CD14-positive monocyte (primary cell): ENCODE measurements around the gene TMEM38A. TPM values are rescaled to one million over a fixed set of nuclear protein-coding genes. Genes with fewer than 3 reads are reported as not detected.

Experiments used
- DNase-seq, 3 donors: peaks; one replicate each; pipeline ENCODE4 v3.0.0-alpha.2; 2011 to 2022
- H2AFZ ChIP-seq: 2 replicates; pipeline ENCODE4 v1.6.0; 2012; ENCODE audit warnings: mild to moderate bottlenecking, low read depth, low read length, inconsistent platforms; ENCODE audit not compliant: insufficient read depth, poor library complexity, severe bottlenecking
- H3K27ac ChIP-seq, 2 donors: 1 replicate in 1 of 2; 2 replicates in 1 of 2; pipeline ENCODE4 v1.5.1; 2012 to 2013; ENCODE audit warnings: low read length in 2 of 2, control low read depth in 1 of 2, inconsistent platforms in 1 of 2, low read depth in 1 of 2, mild to moderate bottlenecking in 1 of 2
- H3K27me3 ChIP-seq, 2 donors: one replicate each; pipeline versions ENCODE4 v1.6.0 to v1.6.1; 2011 to 2013; ENCODE audit warnings: low read length in 2 of 2; ENCODE audit not compliant: control insufficient read depth in 2 of 2, insufficient read depth in 2 of 2
- H3K36me3 ChIP-seq, 2 donors: replicated peaks in 1 of 2; 1 replicate in 1 of 2; 2 replicates in 1 of 2; pipeline versions ENCODE4 v1.5.1 to v1.6.1; 2012 to 2013; ENCODE audit warnings: low read length in 2 of 2, control low read depth in 1 of 2, inconsistent platforms in 1 of 2, mild to moderate bottlenecking in 1 of 2; ENCODE audit not compliant: insufficient read depth in 2 of 2, control insufficient read depth in 1 of 2
- H3K4me1 ChIP-seq, 2 donors: 1 replicate in 1 of 2; 2 replicates in 1 of 2; pipeline versions ENCODE4 v1.5.1 to v1.6.1; 2012 to 2013; ENCODE audit warnings: low read length in 2 of 2, control low read depth in 1 of 2, inconsistent platforms in 1 of 2, mild to moderate bottlenecking in 1 of 2, moderate library complexity in 1 of 2; ENCODE audit not compliant: insufficient read depth in 2 of 2, control insufficient read depth in 1 of 2
- H3K4me2 ChIP-seq: replicated peaks from 2 replicates; pipeline ENCODE3; 2012; ENCODE audit warnings: low read length, moderate library complexity, mild to moderate bottlenecking; ENCODE audit not compliant: poor library complexity, severe bottlenecking; ENCODE audit errors: extremely low read depth
- H3K4me3 ChIP-seq, 3 experiments: fragments of 200-600 bp in 1 of 3; sonication (generic) in 1 of 3; replicated peaks in 1 of 3; 1 replicate in 2 of 3; 2 replicates in 1 of 3; pipeline ENCODE4 v1.5.1; 2011 to 2013; ENCODE audit warnings: low read length in 3 of 3, mild to moderate bottlenecking in 3 of 3, control low read depth in 2 of 3, low read depth in 2 of 3, inconsistent platforms in 1 of 3, moderate library complexity in 1 of 3
- H3K79me2 ChIP-seq: 2 replicates; pipeline ENCODE4 v1.6.0; 2012; ENCODE audit warnings: mild to moderate bottlenecking, control low read depth, inconsistent platforms, low read length, moderate library complexity; ENCODE audit not compliant: insufficient read depth
- H3K9ac ChIP-seq: 2 replicates; pipeline ENCODE4 v1.6.0; 2017; ENCODE audit warnings: low read length, mild to moderate bottlenecking; ENCODE audit not compliant: insufficient read depth, poor library complexity, severe bottlenecking
- H3K9me3 ChIP-seq, 2 donors: replicated peaks in 1 of 2; 1 replicate in 1 of 2; 2 replicates in 1 of 2; pipeline versions ENCODE4 v1.5.1 to v1.6.1; 2012 to 2013; ENCODE audit warnings: low read length in 2 of 2, control low read depth in 1 of 2; ENCODE audit not compliant: control insufficient read depth in 1 of 2, insufficient read depth in 1 of 2
- H4K20me1 ChIP-seq: 2 replicates; pipeline ENCODE4 v1.6.0; 2012; ENCODE audit warnings: mild to moderate bottlenecking, low read length, control low read depth, moderate library complexity; ENCODE audit not compliant: insufficient read depth
- H3K27ac Mint-ChIP-seq, 7 donors: one replicate each; pipeline ENCODE4 v1.8.0; 2020; ENCODE audit warnings: mild to moderate bottlenecking in 7 of 7, mixed read lengths in 7 of 7, moderate library complexity in 6 of 7, inconsistent platforms in 2 of 7
- H3K27me3 Mint-ChIP-seq, 3 donors: one replicate each; pipeline ENCODE4 v1.8.0; 2021 to 2022; ENCODE audit warnings: low read depth in 3 of 3, mild to moderate bottlenecking in 3 of 3, mixed read lengths in 3 of 3, moderate library complexity in 3 of 3, inconsistent platforms in 1 of 3
- H3K36me3 Mint-ChIP-seq, 2 donors: one replicate each; pipeline ENCODE4 v1.8.0; 2020; ENCODE audit warnings: mixed read lengths in 2 of 2, inconsistent platforms in 1 of 2, mild to moderate bottlenecking in 1 of 2
- H3K4me1 Mint-ChIP-seq: one replicate; pipeline ENCODE4 v1.8.0; 2020; ENCODE audit warnings: mild to moderate bottlenecking, mixed read lengths
- H3K4me3 Mint-ChIP-seq, 2 donors: one replicate each; pipeline ENCODE4 v1.8.0; 2020; ENCODE audit warnings: mild to moderate bottlenecking in 2 of 2, mixed read lengths in 2 of 2, moderate library complexity in 1 of 2
- H3K9me3 Mint-ChIP-seq, 7 donors: one replicate each; pipeline ENCODE4 v1.8.0; 2020 to 2022; ENCODE audit warnings: mixed read lengths in 7 of 7, mild to moderate bottlenecking in 6 of 7, moderate library complexity in 6 of 7, inconsistent platforms in 2 of 7
- CTCF ChIP-seq: fragments of 200-600 bp; IDR thresholded peaks from one replicate; pipeline ENCODE4 v1.8.0; 2022; ENCODE audit warnings: antibody characterized with exemption, mild to moderate bottlenecking
- WGBS: methylation state at CpG from one replicate; pipeline ENCODE4 v1.1.5; 2013; ENCODE audit warnings: missing lambda C conversion rate; ENCODE audit not compliant: insufficient coverage; 5-methylcytosine and 5-hydroxymethylcytosine counted together
- intact Hi-C, 2 donors: fragments of 100-400 bp; cut with micrococcal nuclease; formaldehyde crosslinking; loops; one replicate each; pipeline versions ENCODE4 v1.15.0 to v1.15.1; 2023
- polyA plus RNA-seq, 3 donors: library from polyadenylated mRNA; depleted of rRNA in 1 of 3; unstranded in 2 of 3; stranded (reverse) in 1 of 3; fragments of 300-500 nt in 2 of 3; fragments of >200 nt in 1 of 3; fragmentation: Illumina TruSeq in 2 of 3; gene quantifications; 1 replicate in 2 of 3; 2 replicates in 1 of 3; pipeline ENCODE4 v1.2.3, GENCODE V29; 2012 to 2021

Gene TMEM38A
- polyA plus RNA-seq, 3 donors: 8.5 to 21.6 (median 10.6) TPM

DNA sequence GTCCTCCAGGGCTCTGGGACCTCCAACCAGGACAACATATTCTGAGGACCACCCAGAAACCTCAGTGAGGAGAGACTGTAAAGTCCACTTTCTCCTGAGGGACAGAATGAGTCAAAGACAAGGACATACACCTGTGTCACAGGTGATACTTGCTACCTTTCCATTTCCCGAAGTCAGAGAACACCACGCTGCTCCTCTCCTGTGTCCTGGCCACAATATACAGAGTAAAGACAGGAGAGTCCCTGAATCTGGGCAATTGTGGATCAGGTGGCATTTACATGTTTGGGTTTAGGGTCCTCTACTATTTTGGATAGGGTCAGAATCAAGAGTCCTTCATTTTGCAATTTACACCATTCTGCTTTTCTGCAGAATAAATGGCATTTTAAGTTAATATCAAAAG lies 37.9 kb upstream of the TMEM38A start:
- H3K4me1 Mint-ChIP-seq: peaks cover 35% of the 10 kb centered on the region
- Histone ChIP-seq H3K4me2 (no peak overlapping the region), H3K27me3 (no peaks in the 10 kb centered on the region), H3K9ac (no peak overlapping the region), H3K4me1 (peaks cover 13 to 25% of the 10 kb centered on the region in 2 donors), H3K27ac (no peak overlapping the region), H3K4me3 (no peak overlapping the region), H4K20me1 (peaks cover 96% of the 10 kb centered on the region), H3K79me2 (peaks cover 98% of the 10 kb centered on the region), H2AFZ (no peak overlapping the region), H3K36me3 (peaks cover 17 to 51% of the 10 kb centered on the region in 2 donors), H3K9me3 (no peaks in the 10 kb centered on the region)
- no peaks in the 10 kb centered on the region for H3K9me3 Mint-ChIP-seq
- no peak overlapping the region for H3K27ac Mint-ChIP-seq
- intact Hi-C loops: no loop called here
- TF ChIP-seq CTCF: no peak
- H3K4me3 Mint-ChIP-seq: no peak overlapping the region
- no peaks in the 10 kb centered on the region for H3K27me3 Mint-ChIP-seq
- WGBS: 100% methylated on average over 2 of the region's 2 CpGs
- H3K36me3 Mint-ChIP-seq: peaks cover 23 to 35% of the 10 kb centered on the region in 2 donors
- no peak for DNase-seq

- no peak overlapping the region for H3K27ac ChIP-seq
- H2AFZ ChIP-seq: no peak overlapping the region
- H3K9ac ChIP-seq: no peak overlapping the region
- H3K27ac Mint-ChIP-seq: peak overlapping the region in 2 of 7 donors; percentile 27 to 44
- H3K27me3 ChIP-seq: no peaks in the 10 kb centered on the region
- H3K36me3 Mint-ChIP-seq: peaks cover 23 to 33% of the 10 kb centered on the region in 2 donors
- intact Hi-C loops: no loop called here
- peaks cover 93% of the 10 kb centered on the region for H3K79me2 ChIP-seq
- H3K9me3 Mint-ChIP-seq: no peaks in the 10 kb centered on the region
- H3K4me1 Mint-ChIP-seq: peaks cover 32% of the 10 kb centered on the region
- peaks cover 13 to 27% of the 10 kb centered on the region in 2 donors for H3K4me1 ChIP-seq
- peaks cover 91% of the 10 kb centered on the region for H4K20me1 ChIP-seq
- no peak overlapping the region for H3K4me3 ChIP-seq
- no CpG with 5 or more reads among the region's 6 CpGs for WGBS
- DNase-seq: no peak
- H3K9me3 ChIP-seq: no peaks in the 10 kb centered on the region
- no peak overlapping the region for H3K4me3 Mint-ChIP-seq
- H3K36me3 ChIP-seq: peaks cover 17 to 51% of the 10 kb centered on the region in 2 donors
- H3K4me2 ChIP-seq: no peak overlapping the region
- TF ChIP-seq CTCF: no peak
- H3K27me3 Mint-ChIP-seq: no peaks in the 10 kb centered on the region
These were observed 37.4 kb upstream of the TMEM38A start for GRCh38 chr19:16623576-16623975.
